D721Med (cell line): ENCODE data around the gene ATE1.
"Not testable (repeated sequence)": the region's sequence is repeated elsewhere in the genome, so short reads cannot be mapped to it uniquely, and the experiment has no call there.

ENCODE experiments used
- DNase-seq: peaks from one replicate; pipeline ENCODE4 v3.0.0; 2011; ENCODE audit warnings: low spot score; ENCODE audit not compliant: insufficient read length
- FAIRE-seq: peaks from 2 replicates; lab custom pipeline; 2011; peaks lifted over from hg19 to GRCh38; lab: Jason Lieb, UNC
- TF ChIP-seq, protein P1 (sequence below): IDR thresholded peaks from 2 replicates; pipeline ENCODE4 v1.5.1; 2012; ENCODE audit warnings: mild to moderate bottlenecking, control low read depth; ENCODE audit not compliant: insufficient read depth; ENCODE audit errors: missing control alignments

ATE1 gene

DNA sequence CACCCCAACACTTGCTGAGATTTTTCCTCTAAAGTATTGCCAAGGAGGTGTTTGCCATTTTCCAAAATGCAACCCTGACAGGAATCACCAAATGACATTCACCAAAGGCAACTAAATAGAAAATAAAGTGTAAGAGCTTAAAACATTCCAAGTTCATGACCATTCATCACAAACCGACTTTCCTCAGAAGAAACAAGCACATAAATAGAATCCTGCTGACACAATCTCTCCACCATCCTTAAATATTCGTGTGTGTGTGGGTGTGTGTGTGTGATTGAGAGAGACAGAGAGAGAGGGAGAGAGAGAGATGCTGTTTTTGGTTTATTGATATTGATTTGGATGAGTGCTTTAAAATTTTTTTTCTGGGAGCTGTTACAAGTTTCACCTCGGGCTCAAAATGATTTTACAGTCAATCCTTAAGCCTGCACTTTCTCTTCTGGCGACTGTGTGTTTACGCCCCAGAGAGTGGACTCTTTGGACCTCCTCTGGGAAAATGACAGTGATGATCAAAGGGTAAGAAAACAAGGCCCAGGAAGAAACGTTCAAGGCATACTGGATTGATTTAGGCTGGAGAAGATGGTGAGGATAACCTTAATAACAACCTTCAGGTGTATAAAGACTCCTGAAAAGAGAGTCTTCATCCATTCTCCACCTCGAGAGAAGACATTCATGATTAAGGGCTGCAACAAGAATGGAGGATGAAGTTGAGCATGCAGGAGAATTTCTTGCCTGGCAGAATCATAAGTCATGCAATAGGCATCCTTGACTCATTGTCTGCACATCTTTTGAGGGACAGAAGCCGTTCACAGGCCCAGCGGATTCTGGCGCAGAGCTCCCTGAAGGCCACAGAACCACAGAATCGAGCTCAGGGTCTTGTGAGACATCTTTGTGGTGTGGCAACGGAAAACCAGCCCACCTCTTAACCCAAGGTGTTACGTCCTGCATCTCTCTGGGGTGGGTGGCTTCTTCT lies 225.2 kb downstream of the ATE1 start:
- FAIRE-seq (no peak), DNase-seq (no peak)
- TF ChIP-seq, protein P1, sequence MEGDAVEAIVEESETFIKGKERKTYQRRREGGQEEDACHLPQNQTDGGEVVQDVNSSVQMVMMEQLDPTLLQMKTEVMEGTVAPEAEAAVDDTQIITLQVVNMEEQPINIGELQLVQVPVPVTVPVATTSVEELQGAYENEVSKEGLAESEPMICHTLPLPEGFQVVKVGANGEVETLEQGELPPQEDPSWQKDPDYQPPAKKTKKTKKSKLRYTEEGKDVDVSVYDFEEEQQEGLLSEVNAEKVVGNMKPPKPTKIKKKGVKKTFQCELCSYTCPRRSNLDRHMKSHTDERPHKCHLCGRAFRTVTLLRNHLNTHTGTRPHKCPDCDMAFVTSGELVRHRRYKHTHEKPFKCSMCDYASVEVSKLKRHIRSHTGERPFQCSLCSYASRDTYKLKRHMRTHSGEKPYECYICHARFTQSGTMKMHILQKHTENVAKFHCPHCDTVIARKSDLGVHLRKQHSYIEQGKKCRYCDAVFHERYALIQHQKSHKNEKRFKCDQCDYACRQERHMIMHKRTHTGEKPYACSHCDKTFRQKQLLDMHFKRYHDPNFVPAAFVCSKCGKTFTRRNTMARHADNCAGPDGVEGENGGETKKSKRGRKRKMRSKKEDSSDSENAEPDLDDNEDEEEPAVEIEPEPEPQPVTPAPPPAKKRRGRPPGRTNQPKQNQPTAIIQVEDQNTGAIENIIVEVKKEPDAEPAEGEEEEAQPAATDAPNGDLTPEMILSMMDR, result no peak

DNA sequence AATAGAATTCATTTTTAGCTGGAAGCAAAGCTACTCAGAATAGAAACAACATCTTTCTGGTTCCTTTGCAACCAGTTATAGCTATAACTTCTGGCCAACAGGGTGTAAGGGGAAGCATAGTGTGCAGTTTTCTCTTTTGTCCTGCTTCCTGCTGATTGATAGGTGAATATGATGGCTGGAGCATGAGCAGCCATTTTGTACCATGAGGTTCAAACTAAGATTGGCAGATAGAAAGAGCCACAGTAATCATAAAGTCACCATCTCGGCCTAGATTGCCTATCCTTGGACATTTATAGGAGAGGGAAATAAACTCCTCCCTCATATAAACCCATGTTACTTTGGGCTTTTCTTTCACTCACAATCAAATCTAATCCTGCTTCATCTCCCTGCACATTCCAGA lies 227.4 kb downstream of the ATE1 start:
- TF ChIP-seq, protein P1, result no peak
- FAIRE-seq, result no peak
- DNase-seq, result no peak

DNA sequence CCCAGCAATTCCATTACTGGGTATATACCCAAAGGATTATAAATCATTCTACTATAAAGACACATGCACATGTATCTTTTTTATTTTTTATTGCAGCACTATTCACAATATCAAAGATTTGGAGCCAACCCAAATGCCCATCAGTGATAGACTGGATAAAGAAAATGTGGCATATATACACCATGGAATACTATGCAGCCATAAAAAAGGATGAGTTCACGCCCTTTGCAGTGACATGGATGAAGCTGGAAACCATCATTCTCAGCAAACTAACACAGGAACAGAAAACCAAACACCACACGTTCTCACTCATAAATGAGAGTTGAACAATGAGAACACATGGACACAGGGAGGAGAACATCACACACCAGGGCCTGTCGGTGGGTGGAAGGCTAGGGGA lies 228.1 kb downstream of the ATE1 start:
- DNase-seq, FAIRE-seq: not testable (repeated sequence)

DNA sequence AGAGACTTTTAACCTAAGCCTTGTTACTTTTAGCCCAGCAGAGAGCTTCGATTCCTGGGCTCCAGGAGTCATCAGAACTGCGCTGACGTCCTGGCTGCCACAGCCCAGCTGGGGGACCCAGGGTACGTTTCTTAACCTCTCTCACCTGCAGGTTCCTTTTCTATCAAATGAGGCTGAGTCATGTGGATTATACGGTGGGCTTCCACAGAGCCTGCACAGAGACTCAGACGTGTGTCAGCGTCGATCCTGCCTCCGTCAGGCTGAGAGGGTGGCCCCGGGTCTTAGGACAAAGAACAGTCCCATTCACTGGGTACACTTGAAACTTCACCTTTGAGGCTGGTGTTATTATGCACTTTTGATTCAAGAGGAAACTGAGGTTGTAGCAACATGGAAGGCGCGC lies 228.9 kb downstream of the ATE1 start:
- DNase-seq (no peak), FAIRE-seq (no peak)
- TF ChIP-seq, protein P1, result no peak

DNA sequence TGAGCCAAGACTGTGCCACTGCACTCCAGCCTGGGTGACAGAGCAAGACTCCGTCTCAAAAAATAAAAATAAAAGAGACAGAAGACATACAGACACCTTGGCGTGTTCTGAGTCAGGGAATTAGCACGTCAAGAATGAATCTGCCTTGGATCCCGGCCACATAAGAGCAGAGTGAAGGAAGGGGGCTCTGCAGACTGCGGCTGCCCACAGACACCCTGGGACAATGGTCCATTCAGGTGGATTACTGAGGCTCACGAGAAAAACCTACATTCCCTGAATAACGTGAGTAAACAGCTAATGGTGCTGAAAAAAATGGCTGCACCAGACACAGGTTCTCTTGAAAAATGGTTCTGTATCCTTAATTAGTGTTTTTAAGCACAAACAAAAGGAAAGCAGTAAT lies 229.5 kb downstream of the ATE1 start:
- TF ChIP-seq, protein P1, result no peak
- FAIRE-seq (no peak), DNase-seq (no peak)

DNA sequence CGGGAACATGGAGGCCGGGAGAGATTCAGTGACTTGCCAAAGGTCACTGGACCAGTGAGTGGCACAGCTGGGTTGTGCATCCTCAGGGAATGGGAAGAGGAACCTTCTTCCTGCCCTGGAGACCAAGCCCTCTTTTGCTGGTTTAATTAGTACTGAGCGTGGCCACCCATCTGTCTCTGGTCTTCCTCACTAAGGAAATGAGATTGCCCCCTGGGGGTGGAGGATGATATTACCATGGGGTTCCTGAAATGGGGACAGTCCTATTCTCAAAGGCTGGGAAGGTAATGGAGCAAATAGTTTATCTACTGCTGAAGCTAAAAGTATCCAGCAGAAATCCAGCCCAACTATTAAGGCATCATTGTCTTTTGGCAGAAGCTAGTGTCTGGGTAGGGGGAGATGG lies 231.0 kb downstream of the ATE1 start:
- TF ChIP-seq, protein P1, result peak; percentile 26
- DNase-seq (no peak), FAIRE-seq (no peak)

DNA sequence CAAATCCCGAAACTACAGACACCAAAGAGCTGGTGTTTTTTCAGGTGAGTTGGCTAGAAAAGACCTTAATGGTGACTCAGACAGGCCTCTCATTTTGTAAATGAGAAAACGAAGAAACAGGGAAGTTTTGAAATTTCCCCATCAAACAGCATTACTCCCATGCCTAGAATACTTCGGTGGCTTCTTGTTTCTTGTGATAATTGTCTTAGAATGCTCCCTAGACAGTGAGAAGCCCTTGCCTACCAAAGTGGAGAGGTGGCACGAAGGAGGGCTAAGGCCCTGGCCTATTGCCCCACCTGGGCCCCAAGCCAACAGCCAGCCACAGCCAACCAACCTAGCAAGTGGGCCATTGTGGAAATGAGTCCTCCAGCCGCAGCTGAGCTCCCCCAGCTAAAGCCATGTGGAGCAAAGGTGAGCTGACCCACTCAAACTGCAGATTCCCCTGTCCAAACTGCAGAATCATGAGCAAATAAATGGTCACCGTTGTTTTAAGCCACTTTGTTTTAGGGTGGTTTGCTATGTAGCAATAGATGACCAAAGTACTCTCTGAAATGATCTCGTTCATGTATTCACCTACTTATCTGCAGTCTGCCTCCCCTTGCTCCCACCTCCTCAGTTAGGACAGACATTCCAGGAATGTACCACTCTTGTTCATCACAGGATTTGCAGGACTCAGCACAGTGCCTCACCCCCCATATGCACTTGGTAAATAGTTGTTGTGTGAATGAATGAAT lies 231.9 kb downstream of the ATE1 start:
- FAIRE-seq (no peak), DNase-seq (no peak)
- TF ChIP-seq, protein P1, result no peak
